ENCODE results near the gene OR6K3. TPM values are rescaled to one million over a fixed set of nuclear protein-coding genes. Genes with fewer than 3 reads are reported as not detected.
"Not testable (repeated sequence)": the region's sequence is repeated elsewhere in the genome, so short reads cannot be mapped to it uniquely, and the experiment has no call there.

Gene OR6K3
- total RNA-seq, 2 donors from 2014 or later = not detected

DNA sequence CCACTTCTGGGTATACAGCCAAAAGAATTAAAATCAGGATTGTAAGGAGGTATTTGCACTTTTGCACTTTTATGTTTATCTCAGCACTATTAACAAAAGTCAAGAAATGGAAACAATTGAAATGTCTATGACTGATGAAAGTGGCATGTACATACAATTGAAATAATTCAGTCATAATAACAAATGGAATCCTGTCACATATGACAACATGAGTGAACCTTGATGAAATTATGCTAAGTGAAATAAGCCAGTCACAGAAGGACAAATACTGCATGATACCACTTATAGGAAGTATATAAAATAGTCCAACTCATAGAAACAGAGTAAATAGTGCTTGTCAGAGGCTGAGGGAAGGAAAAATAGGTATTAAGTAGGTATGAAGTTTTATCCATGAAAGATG is 30.6 kb downstream of the OR6K3 start:
- ATAC-seq (no peak), DNase-seq (no peak)
- intact Hi-C loops (cut with DNase I, micrococcal nuclease) = no loop called here

DNA sequence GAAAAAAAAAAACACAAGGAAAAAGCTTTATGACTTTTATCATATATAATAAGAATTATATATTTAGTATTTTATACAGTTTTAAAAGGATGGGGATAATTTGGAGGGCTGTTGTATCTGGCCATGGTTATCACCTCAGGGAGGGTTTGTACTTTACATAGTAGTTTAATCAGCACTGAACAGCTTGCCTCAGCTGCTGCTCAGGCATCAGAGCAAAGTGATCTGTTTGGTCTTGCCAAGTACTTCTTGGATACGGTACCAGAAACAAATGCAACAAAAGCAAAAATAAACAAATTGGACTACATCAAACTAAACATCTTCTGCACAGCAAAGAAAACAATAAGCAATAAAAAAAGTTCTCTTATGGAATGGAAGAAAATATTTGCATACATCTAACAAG is 31.4 kb downstream of the OR6K3 start:
- DNase-seq = no peak
- no peak for ATAC-seq
- intact Hi-C loops (cut with DNase I, micrococcal nuclease) = no loop called here

DNA sequence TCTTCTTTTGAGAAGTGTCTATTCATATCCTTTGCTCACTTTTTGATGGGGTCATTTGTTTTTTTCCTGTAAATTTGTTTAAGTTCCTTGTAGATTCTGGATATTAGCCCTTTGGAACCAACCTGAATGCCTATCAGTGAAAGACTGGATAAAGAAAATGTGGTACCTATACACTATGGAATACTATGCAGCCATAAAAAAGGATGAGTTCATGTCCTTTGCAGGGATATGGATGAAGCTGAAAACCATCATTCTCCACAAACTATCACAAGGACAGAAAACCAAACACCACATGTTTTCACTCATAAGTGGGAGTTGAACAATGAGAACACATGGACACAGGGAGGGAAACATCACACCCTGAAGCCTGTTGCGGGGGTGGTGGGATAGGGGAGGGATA is 32.2 kb downstream of the OR6K3 start:
- intact Hi-C loops (cut with DNase I, micrococcal nuclease); DNase-seq; ATAC-seq: not testable (repeated sequence)

DNA sequence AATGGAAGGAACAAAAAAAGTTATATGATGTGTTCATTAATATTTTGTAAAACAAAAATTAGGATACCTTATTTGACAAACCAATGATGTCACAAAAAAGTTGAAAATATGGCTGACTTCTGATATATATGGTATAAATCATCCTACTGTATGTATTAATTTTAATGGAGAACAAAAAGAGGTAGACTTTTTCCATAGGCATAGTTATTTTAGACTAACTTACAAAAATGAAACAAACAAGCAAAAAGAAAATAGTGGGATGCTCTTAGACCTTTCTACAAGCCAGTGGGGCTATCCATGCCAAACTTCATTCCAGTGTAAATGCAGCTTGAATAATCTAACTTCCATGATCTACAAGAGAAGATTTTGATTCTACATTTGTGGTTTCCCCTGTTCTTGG is 33.5 kb downstream of the OR6K3 start:
- DNase-seq = no peak
- intact Hi-C loops (cut with DNase I, micrococcal nuclease) = no loop called here
- no peak for ATAC-seq

DNA sequence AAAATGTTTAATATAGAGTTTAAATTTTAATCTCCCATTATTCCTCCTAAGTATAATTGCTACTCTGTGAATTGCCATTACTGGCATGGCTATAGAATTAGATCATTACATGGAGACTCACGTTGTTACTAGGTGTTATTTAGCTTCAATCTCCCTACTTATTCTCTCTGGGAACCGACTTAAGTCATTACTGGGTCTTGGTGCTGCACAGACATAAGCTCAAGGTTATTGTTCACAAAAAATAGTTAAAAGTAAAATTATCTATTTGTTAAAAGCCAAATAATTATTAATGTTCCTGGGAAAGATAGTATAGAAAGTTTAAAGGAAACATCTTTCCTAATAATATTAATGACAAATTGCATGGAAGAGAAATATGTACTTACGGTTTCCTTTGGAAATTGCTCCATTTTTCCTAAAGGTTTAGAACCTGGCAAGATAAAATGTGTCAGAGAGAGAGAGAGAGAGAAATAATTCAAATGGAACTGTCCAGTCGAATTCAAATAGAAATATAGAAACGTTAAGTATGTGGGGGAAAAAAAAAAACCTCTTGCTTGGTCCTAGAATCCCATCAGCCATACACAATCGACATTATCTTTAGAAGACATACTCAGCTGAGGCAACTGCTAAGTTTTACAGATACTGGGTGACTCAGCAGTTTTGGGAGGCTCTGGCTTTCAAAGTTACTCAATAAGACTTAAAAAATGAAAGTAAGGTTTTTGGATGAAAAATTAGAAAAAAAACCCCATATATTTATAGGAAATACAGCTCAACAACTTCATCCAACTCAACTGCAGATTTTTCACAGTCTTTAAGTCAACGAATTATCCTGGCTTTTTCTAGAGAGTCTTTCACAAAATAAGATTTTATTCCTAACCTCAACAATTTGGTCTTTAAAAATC is 34.2 kb downstream of the OR6K3 start, which contains the start of gene SPTA1:
SPTA1 (minus strand) TSS at position 605 of the 899 bp plus-strand sequence; CDS start at position 407, 198 bp downstream.
- ATAC-seq (no peak), DNase-seq (no peak)
- intact Hi-C loops (cut with DNase I, micrococcal nuclease) = no loop called here

DNA sequence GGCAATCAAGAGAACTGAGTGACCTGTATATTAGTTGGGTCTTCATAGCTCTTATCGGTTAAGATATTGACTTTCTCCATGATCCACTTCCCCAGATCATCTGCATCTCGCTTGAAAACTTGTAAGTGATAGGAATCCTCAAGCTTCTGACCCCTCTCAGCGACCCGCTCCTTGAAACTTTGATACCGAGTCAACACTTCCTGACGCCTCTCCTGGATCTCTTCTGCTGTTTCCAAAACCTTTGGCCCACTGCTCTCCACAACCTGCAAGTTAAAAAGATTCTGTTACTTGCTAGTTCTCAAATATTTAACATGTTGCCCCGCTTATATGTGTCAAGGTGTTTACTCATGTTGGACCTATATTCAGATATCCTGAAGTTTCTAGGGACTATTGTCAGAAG is 35.4 kb downstream of the OR6K3 start:
- ATAC-seq (no peak), DNase-seq (no peak)
- intact Hi-C loops (cut with DNase I, micrococcal nuclease) = no loop called here

DNA sequence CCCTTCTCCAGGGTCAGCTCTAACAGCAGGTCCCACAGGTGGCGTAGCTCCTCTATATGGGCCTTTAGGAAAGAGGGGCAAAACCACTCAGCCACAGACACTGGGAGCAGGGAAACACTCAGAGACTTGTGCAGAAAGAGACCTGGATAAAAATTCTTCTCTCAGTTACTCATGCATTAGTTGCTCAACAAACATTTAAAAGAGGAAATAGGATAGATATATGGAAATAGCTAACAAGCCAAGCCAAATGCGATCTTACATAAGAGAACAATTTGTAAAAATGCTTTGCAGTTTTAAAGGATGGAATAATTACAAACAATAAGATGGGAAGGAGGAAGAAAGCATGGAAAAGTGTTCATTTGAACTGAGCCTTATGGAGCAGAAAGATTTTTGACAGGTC is 38.9 kb downstream of the OR6K3 start:
- ATAC-seq (no peak), DNase-seq (no peak)
- intact Hi-C loops (cut with DNase I, micrococcal nuclease) = no loop called here

DNA sequence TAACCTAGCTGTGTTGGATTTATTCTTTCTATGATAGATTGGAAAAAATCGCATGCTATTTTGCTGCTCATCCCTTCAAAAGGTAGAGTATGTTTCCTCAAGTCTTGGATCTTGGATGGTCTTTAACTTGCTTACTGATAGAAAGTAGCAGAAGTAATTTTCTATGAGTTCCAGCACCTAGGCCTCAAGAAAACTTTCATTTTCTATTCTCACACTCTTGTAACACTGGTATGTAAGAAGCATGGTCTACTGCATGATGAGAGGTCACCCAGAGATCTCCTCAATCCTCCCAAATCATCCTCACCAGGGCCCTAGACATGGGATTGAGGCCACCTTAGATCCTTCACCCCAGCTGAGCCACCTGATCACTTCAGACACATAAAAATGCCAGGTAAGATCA is 41.2 kb downstream of the OR6K3 start:
- intact Hi-C loops (cut with DNase I, micrococcal nuclease) = no loop called here
- no peak for ATAC-seq
- DNase-seq = no peak

DNA sequence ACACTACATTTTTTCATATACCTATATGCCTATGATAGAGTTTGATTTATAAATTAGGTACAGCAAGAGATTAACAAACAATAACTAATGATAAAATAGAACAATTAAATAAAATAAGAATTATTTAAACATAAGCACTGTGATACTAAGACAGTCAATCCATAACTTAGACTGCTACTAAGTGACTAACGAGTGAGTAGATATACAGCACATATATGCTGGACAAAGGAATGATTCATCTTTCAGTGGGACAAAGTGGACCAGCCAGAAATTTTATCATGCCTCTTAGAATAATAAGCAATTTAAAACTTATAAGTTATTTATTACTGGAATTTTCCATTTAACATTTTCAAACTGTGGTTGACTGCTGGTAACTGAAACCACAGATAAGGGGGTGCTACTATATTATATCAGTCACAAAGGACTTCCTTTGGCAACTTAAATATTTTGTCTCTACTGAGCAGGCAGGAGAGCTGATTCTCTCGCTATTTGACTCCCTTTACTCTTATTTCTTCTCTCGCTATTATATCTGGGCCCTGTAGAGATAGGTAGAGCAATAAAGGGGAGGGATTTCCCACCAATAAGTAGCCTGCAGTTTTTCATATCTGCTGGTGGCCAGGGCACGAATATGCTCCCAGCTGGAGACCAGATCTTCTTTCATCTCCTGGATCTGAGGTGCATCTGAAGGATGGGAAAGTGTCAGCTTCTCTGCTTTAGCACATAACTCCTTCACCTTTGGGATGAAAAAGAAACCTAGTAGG is 44.8 kb downstream of the OR6K3 start:
- intact Hi-C loops (cut with DNase I, micrococcal nuclease) = no loop called here
- no peak for DNase-seq
- ATAC-seq = no peak

DNA sequence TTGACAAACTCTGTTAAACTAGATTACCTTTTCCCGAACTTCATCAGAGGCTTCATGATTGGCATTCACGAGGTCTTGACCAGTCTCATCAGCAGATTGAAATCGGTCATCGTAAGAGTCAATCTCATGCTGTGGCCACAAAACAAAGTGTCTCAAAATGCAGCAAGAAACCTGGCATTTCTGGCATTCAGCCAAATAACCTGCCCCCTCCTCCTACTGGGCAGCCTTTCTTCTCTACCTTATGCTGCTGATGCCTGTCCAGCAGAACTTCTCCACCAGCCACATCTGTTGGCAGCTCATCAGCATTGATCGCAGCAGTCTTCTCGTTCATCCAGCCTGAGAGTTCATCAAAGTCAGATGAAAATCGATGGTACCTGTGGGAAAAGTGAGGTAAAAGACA is 46.2 kb downstream of the OR6K3 start:
- intact Hi-C loops (cut with DNase I, micrococcal nuclease) = no loop called here
- no peak for ATAC-seq
- no peak for DNase-seq

Other genes with a start within 250 kb of the OR6K3 start
- gene OR10R2, start 248.5 kb downstream of the OR6K3 start, total RNA-seq = not detected
- gene OR6Y1, start 166.3 kb downstream of the OR6K3 start, total RNA-seq = not detected
- not detected for gene OR6P1, start 150.1 kb downstream of the OR6K3 start, total RNA-seq
- not detected for gene OR10X1, start 140.8 kb downstream of the OR6K3 start, total RNA-seq
- gene OR10Z1, start 115.5 kb downstream of the OR6K3 start, total RNA-seq = not detected
- gene SPTA1, start 34.0 kb downstream of the OR6K3 start, total RNA-seq = not detected
- not detected for gene OR6K2, start 20.1 kb downstream of the OR6K3 start, total RNA-seq
- not detected for gene OR6K6, start 34.0 kb upstream of the OR6K3 start, total RNA-seq
- gene OR6N1, start 51.5 kb upstream of the OR6K3 start, total RNA-seq = not detected
- not detected for gene OR6N2, start 60.5 kb upstream of the OR6K3 start, total RNA-seq
- 1 to 10 TPM; 1.2 to 2.2 TPM for gene MNDA, start 110.6 kb upstream of the OR6K3 start, total RNA-seq
- 1 to 10 TPM in 1 of 2 donors, under 1 TPM in 1; 0.31 to 1.1 TPM for gene PYHIN1, start 210.8 kb upstream of the OR6K3 start, total RNA-seq

Measured in left colon (tissue), 2 donors.